Measurements from ENCODE around the gene RNF187.

Gene RNF187

DNA sequence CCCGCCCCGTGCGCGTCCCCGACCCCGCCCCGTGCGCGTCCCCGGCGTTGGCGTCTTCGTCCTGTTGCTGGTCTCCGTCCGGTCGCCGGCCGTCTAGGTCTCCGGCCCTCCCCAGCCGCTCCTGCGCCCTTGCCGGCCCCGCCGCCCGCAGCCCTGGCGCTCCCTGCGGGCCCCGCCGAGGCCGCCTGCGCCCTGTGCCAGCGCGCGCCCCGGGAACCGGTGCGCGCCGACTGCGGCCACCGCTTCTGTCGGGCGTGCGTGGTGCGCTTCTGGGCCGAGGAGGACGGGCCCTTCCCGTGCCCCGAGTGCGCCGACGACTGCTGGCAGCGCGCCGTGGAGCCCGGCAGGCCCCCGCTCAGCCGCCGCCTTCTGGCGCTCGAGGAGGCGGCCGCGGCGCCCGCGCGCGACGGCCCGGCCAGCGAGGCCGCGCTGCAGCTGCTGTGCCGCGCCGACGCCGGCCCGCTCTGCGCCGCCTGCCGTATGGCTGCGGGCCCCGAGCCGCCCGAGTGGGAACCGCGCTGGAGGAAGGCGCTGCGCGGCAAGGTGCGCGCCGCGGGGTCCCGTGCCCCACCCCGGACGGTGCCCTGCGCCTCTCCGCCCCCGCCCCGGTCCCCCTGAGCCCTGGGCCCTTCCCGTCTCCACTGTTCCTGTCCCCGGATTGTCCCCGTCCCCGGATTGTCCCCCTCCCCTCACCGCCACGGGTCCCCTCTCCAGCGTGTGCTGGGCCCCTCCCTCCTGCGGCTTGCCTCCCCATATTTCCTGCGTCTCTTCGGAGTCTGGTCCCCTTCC is at the start of gene RNF187:
TSS of gene RNF187 (plus strand) at position 47 of the 789 bp plus-strand sequence.
- TF ChIP-seq ISL1 (CRISPR knock-in tag; IDR thresholded peaks at IDR 0.05) (no peak), ESRRG (CRISPR knock-in tag; IDR thresholded peaks at IDR 0.05) (no peak), SNAI2 (CRISPR knock-in tag; IDR thresholded peaks at IDR 0.05) (no peak), PPARA (CRISPR knock-in tag; IDR thresholded peaks at IDR 0.05; ENCODE audit: borderline replicate concordance) (no peak), ZNF565 (CRISPR knock-in tag; conservative IDR thresholded peaks at IDR 0.05; ENCODE audit: low read depth) (no peak), TOX (CRISPR knock-in tag; IDR thresholded peaks at IDR 0.05; ENCODE audit: borderline replicate concordance) (no peak), ZNF70 (CRISPR knock-in tag; IDR thresholded peaks at IDR 0.05) (no peak), TCF4 (CRISPR knock-in tag; IDR thresholded peaks at IDR 0.05; ENCODE audit: borderline replicate concordance) (no peak), ARNTL (CRISPR knock-in tag; IDR thresholded peaks at IDR 0.05; ENCODE audit: borderline replicate concordance, low read depth) (no peak), OSR1 (CRISPR knock-in tag; IDR thresholded peaks at IDR 0.05) (no peak)
- TF ChIP-seq, protein P1, sequence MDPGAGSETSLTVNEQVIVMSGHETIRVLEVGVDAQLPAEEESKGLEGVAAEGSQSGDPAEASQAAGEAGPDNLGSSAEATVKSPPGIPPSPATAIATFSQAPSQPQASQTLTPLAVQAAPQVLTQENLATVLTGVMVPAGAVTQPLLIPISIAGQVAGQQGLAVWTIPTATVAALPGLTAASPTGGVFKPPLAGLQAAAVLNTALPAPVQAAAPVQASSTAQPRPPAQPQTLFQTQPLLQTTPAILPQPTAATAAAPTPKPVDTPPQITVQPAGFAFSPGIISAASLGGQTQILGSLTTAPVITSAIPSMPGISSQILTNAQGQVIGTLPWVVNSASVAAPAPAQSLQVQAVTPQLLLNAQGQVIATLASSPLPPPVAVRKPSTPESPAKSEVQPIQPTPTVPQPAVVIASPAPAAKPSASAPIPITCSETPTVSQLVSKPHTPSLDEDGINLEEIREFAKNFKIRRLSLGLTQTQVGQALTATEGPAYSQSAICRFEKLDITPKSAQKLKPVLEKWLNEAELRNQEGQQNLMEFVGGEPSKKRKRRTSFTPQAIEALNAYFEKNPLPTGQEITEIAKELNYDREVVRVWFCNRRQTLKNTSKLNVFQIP (CRISPR knock-in tag; IDR thresholded peaks at IDR 0.05; ENCODE audit: borderline replicate concordance, low read depth) = no peak
- TF ChIP-seq, protein P2, sequence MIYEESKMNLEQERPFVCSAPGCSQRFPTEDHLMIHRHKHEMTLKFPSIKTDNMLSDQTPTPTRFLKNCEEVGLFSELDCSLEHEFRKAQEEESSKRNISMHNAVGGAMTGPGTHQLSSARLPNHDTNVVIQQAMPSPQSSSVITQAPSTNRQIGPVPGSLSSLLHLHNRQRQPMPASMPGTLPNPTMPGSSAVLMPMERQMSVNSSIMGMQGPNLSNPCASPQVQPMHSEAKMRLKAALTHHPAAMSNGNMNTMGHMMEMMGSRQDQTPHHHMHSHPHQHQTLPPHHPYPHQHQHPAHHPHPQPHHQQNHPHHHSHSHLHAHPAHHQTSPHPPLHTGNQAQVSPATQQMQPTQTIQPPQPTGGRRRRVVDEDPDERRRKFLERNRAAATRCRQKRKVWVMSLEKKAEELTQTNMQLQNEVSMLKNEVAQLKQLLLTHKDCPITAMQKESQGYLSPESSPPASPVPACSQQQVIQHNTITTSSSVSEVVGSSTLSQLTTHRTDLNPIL (CRISPR knock-in tag; IDR thresholded peaks at IDR 0.05; ENCODE audit: low read depth) = no peak
- TF ChIP-seq, protein P3, sequence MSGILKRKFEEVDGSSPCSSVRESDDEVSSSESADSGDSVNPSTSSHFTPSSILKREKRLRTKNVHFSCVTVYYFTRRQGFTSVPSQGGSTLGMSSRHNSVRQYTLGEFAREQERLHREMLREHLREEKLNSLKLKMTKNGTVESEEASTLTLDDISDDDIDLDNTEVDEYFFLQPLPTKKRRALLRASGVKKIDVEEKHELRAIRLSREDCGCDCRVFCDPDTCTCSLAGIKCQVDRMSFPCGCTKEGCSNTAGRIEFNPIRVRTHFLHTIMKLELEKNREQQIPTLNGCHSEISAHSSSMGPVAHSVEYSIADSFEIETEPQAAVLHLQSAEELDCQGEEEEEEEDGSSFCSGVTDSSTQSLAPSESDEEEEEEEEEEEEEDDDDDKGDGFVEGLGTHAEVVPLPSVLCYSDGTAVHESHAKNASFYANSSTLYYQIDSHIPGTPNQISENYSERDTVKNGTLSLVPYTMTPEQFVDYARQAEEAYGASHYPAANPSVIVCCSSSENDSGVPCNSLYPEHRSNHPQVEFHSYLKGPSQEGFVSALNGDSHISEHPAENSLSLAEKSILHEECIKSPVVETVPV (CRISPR knock-in tag; IDR thresholded peaks at IDR 0.05) = no peak
- peak; percentile 78 for ATAC-seq

DNA sequence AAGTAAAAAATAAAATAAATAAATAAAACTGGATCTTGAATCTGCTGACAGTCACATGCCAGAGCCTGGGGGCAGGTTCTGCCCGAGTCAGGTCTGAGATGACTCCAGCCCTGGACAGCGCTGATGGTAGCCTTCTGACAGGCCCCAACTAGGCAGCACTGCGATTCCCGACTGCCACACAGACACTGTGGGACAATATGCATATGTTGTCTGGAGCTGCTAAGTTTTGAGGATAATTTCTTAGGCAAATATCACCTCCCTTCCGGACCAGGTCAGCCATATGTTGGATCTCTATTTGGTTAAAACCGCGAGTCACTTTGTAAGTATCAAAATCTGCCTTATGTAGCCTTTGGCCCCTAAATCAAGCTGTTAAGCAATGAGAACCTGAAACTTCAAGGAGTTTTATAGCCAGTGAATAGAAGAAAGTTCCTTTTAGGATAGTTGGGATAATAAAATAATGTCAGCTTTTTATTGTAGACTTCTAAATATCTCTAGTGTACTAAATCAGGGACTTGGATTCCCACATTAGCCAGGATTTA is 49.7 kb upstream of the RNF187 start:
- no peak for TF ChIP-seq ZNF565 (CRISPR knock-in tag; conservative IDR thresholded peaks at IDR 0.05; ENCODE audit: low read depth)
- no peak for TF ChIP-seq RARB (CRISPR knock-in tag; IDR thresholded peaks at IDR 0.05)
- TF ChIP-seq, protein P2 (CRISPR knock-in tag; IDR thresholded peaks at IDR 0.05; ENCODE audit: low read depth) = no peak
- TF ChIP-seq, protein P1 (CRISPR knock-in tag; IDR thresholded peaks at IDR 0.05; ENCODE audit: borderline replicate concordance, low read depth) = no peak
- TF ChIP-seq, protein P3 (CRISPR knock-in tag; IDR thresholded peaks at IDR 0.05) = no peak
- no peak for TF ChIP-seq SNAI2 (CRISPR knock-in tag; IDR thresholded peaks at IDR 0.05)
- no peak for TF ChIP-seq PATZ1 (CRISPR knock-in tag; IDR thresholded peaks at IDR 0.05; ENCODE audit: borderline replicate concordance)
- no peak for TF ChIP-seq TSHZ2 (CRISPR knock-in tag; IDR thresholded peaks at IDR 0.05)
- TF ChIP-seq TCF4 (CRISPR knock-in tag; IDR thresholded peaks at IDR 0.05; ENCODE audit: borderline replicate concordance) = no peak
- TF ChIP-seq CSDC2 (CRISPR knock-in tag; IDR thresholded peaks at IDR 0.05) = no peak
- TF ChIP-seq ISL1 (CRISPR knock-in tag; IDR thresholded peaks at IDR 0.05) = no peak
- no peak for ATAC-seq

All from SK-N-SH treated with all-trans-retinoic acid at 6 μM for 48 hours (cell line).